ENCODE measurements around the gene DENND2C. TPM values are rescaled to one million over a fixed set of nuclear protein-coding genes. Genes with fewer than 3 reads are reported as not detected.

The DENND2C gene
- total RNA-seq, 2 donors from 2014 or later, result 2.9 to 10.6 TPM

DNA sequence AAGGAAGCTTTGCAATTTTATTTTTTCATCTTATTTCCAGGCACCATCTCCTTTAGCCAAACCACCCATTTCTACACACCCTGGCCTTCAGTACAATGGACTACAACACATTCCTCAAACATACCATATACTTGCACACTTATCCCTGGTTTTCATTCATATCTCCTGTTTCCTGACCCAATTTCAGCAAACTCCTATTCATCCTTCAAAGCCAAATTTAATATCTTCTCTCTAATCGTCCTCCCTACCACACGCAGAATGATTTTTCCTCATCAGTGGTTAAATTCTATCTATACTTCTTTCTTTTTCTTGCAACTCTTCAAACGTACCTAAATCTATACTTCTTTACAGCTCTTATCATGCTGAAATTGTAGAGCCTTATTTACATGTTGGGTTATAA, 2.9 kb downstream of the DENND2C start:
- intact Hi-C loops (cut with DNase I), result no loop called here
- Histone ChIP-seq H3K4me3 (no peak overlapping the region), H3K27me3 (replicated peaks; ENCODE audit: insufficient read depth) (no peaks in the 10 kb centered on the region), H3K4me1 (replicated peaks) (no peaks in the 10 kb centered on the region), H3K9me3 (no peaks in the 10 kb centered on the region), H3K36me3 (no peaks in the 10 kb centered on the region), H3K27ac (no peak overlapping the region)
- WGBS, result 93% methylated on average over 3 of the region's 3 CpGs
- no peak for DNase-seq (ENCODE audit: low spot score)
- no peak for TF ChIP-seq POLR2AphosphoS5 (IDR thresholded peaks at IDR 0.05)
- TF ChIP-seq, protein P1, sequence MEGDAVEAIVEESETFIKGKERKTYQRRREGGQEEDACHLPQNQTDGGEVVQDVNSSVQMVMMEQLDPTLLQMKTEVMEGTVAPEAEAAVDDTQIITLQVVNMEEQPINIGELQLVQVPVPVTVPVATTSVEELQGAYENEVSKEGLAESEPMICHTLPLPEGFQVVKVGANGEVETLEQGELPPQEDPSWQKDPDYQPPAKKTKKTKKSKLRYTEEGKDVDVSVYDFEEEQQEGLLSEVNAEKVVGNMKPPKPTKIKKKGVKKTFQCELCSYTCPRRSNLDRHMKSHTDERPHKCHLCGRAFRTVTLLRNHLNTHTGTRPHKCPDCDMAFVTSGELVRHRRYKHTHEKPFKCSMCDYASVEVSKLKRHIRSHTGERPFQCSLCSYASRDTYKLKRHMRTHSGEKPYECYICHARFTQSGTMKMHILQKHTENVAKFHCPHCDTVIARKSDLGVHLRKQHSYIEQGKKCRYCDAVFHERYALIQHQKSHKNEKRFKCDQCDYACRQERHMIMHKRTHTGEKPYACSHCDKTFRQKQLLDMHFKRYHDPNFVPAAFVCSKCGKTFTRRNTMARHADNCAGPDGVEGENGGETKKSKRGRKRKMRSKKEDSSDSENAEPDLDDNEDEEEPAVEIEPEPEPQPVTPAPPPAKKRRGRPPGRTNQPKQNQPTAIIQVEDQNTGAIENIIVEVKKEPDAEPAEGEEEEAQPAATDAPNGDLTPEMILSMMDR (IDR thresholded peaks at IDR 0.05), result no peak

DNA sequence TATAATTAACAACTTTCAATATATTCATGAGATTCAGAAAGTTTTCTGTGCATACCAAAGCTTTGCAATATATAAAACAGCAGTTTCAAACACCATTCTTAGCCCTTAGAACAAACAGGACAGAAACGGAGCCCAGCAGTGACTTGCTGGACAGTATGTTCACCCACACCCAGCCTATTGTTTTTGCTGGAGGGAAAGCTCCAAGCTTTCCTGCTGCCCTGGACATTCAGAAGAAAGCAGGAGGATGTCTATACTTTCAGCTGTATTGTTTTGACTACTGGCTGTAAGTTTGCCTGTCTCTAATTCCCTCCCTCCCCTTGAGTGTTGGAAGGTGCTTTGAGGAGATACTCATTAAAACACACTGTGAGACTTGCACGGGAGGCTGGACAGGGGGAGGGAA, 9.6 kb downstream of the DENND2C start:
- Histone ChIP-seq H3K4me3 (no peak overlapping the region), H3K9me3 (no peaks in the 10 kb centered on the region), H3K36me3 (no peaks in the 10 kb centered on the region), H3K27ac (no peak overlapping the region), H3K27me3 (replicated peaks; ENCODE audit: insufficient read depth) (no peaks in the 10 kb centered on the region), H3K4me1 (replicated peaks) (no peaks in the 10 kb centered on the region)
- no peak for DNase-seq (ENCODE audit: low spot score)
- intact Hi-C loops (cut with DNase I), result no loop called here
- 22% methylated on average over 2 of the region's 2 CpGs for WGBS
- TF ChIP-seq POLR2A (IDR thresholded peaks at IDR 0.05) (no peak), POLR2AphosphoS5 (IDR thresholded peaks at IDR 0.05) (no peak)
- TF ChIP-seq, protein P1 (IDR thresholded peaks at IDR 0.05), result no peak

DNA sequence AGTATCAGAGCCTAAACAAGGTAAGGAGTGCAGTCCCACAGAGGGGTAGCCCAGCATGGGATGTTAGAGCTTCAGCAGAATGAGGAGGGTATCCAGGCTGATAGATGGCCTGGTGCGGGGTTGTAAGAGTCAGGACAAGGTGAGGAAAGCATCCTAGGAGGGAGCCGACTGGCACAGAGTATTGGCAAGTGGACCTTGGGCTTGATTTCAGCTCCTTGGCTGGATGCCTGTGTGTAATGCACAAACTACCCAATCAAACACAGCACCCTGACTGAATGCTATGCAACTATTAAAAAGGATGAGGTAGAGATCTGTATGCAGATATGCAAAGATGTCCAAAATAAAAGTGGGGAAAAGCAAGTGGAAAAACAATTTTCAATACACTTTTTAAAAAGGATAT, 18.0 kb downstream of the DENND2C start:
- Histone ChIP-seq H3K4me3 (no peak overlapping the region), H3K9me3 (no peaks in the 10 kb centered on the region), H3K4me1 (replicated peaks) (no peaks in the 10 kb centered on the region), H3K36me3 (no peaks in the 10 kb centered on the region), H3K27ac (no peak overlapping the region), H3K27me3 (replicated peaks; ENCODE audit: insufficient read depth) (no peaks in the 10 kb centered on the region)
- intact Hi-C loops (cut with DNase I), result no loop called here
- TF ChIP-seq POLR2A (IDR thresholded peaks at IDR 0.05), result no peak
- no peak for DNase-seq (ENCODE audit: low spot score)
- 63% methylated on average over 2 of the region's 2 CpGs for WGBS

DNA sequence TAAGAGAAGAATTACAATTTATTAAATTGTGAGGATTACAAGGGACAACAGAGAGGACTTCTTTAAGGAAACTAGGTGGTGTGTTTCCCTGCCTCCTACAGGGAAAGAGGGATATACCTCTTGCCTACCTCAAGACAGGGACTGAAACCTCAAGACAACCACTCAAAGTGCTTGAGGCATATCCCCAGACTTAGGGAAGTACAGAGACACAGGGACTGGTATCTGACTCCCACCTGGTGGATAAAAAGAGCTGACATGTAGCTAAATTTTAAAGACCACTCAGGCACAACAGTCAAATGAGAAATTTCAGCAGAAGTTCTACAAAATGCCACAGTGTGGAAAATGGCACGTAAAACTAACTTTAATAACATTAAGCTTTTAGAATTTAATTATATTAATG, 21.3 kb downstream of the DENND2C start:
- 96% methylated on average over 1 of the region's 1 CpG for WGBS
- no peak for DNase-seq (ENCODE audit: low spot score)
- TF ChIP-seq POLR2A (IDR thresholded peaks at IDR 0.05) (no peak), POLR2AphosphoS5 (IDR thresholded peaks at IDR 0.05) (no peak)
- TF ChIP-seq, protein P1 (IDR thresholded peaks at IDR 0.05), result no peak
- no peaks in the 10 kb centered on the region for H3K4me1 ChIP-seq (replicated peaks)
- no peaks in the 10 kb centered on the region for H3K27me3 ChIP-seq (replicated peaks; ENCODE audit: insufficient read depth)
- no peak overlapping the region for H3K27ac ChIP-seq
- H3K36me3 ChIP-seq, result no peaks in the 10 kb centered on the region
- H3K4me3 ChIP-seq, result no peak overlapping the region
- no peaks in the 10 kb centered on the region for H3K9me3 ChIP-seq
- intact Hi-C loops (cut with DNase I), result no loop called here

DNA sequence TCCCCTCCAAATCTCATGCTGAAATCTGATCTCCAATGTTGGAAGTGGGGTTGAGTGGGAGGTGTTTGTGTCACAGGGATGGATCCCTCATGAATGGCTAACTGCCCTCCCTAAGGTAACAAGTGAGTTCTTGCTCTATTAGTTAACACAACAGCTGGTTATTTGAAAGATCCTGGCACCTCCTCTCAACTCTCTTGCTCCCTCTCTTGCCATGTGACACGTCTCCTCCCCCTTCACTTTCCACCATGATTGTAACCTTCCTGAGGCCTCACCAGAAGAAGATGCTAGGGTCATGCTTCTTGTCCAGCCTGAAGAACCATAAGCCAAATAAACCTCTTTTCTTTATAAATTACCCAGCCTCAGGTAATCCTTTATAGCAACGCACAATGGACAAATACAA, 28.5 kb downstream of the DENND2C start:
- TF ChIP-seq POLR2AphosphoS5 (IDR thresholded peaks at IDR 0.05), result no peak
- TF ChIP-seq, protein P1 (IDR thresholded peaks at IDR 0.05), result no peak
- TF ChIP-seq POLR2A (IDR thresholded peaks at IDR 0.05), result no peak
- no peak overlapping the region for H3K4me3 ChIP-seq
- no peak overlapping the region for H3K27ac ChIP-seq
- WGBS, result 88% methylated on average over 2 of the region's 2 CpGs
- H3K27me3 ChIP-seq (replicated peaks; ENCODE audit: insufficient read depth), result no peaks in the 10 kb centered on the region
- DNase-seq (ENCODE audit: low spot score), result no peak
- H3K4me1 ChIP-seq (replicated peaks), result no peaks in the 10 kb centered on the region
- intact Hi-C loops (cut with DNase I), result no loop called here
- no peaks in the 10 kb centered on the region for H3K9me3 ChIP-seq
- no peaks in the 10 kb centered on the region for H3K36me3 ChIP-seq

Data from prostate gland (tissue), 2 donors.